ENCODE data around the gene PARD3.

The PARD3 gene

DNA sequence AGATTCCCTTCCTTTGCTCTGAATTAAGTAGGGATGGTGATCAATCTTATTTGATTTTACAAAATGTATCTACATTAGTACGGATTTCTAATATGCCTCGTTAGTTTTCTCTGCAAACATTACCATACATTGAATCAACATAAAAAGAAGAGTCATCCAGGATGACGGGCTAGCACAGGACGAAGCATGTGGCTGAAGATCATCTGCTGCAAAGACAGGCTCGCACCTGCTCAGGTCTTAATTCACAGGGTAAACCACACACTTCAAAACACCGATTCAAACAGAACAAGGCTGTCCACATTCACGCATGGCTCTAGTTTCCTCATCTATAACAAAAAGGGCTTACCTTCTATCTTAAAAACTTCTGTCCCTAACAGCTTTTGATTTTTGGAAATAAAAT, 323.0 kb downstream of the PARD3 start:
- no peak for DNase-seq (ENCODE audit: low read depth)

DNA sequence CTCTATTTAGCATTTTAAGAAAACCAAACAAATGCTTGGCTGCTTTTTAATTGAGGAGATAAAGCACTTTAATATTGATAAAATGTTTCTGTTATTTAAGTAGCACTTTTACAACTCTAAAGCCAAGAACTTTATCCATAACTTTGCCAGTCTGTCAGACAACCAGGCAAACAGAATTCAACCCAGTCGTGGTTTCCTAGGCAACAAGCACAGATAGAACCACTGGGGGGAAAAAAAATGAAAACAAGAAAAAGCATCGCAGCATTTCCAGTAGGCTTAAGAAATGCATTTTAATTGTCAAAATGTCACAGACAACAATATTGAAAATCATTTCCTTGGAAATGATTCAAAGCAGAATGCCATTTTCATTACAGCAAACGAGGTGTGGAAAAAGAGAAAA, 323.4 kb downstream of the PARD3 start:
- no peak for DNase-seq (ENCODE audit: low read depth)

DNA sequence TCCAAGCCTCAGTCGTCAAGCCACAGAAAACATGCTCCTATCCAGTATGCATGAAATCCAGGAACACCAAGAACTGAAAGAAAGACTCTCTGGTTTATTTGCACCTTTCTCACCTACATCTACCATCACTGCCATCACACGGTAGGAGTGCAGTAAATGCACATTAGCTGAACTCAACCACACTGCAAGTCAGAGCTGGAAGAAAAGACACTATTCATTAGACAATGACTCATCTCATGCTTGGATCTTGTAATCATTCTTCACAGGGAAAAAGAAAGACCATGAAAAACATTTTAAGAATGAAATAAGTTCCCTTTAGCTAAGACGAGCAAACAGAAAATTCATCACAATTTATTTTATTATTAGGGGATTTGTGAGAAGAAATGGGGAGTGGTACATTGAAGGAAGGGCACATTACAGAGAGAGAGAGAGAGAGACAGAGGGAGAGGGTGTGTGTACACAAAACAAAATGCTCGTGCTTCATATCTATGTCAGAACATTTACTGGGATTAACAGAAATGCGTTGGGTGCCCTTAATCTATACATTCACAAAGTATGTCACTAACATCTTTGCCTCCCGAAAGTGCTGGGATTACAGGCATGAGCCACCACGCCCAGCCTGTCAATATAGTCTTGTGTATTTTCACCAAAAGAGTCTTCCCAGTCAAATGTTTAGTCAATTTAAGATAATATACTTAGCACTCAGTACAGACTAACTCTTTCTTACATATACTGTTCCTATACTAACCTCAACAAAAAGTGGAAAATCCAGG, 324.9 kb downstream of the PARD3 start:
- DNase-seq (ENCODE audit: low read depth): peak; percentile 73

DNA sequence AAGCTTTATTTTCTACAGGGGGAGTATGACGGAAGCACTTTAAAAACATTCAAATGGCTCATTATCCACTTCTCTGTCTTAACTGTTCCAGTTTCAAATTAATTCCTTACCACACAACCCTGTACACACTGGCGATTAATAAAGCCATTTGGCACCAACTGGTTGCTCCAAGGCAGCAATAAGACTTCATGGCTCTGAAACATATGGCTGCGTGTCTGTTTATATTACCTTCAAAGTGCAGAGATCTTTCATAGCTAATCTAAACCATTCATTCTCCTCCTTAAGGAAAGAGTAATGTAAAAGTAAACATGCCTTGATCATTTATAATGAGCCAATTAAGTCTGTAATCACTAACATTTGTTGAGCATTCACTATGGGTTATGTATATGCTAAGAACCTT, 325.7 kb downstream of the PARD3 start:
- peak; percentile 16 for DNase-seq (ENCODE audit: low read depth)

DNA sequence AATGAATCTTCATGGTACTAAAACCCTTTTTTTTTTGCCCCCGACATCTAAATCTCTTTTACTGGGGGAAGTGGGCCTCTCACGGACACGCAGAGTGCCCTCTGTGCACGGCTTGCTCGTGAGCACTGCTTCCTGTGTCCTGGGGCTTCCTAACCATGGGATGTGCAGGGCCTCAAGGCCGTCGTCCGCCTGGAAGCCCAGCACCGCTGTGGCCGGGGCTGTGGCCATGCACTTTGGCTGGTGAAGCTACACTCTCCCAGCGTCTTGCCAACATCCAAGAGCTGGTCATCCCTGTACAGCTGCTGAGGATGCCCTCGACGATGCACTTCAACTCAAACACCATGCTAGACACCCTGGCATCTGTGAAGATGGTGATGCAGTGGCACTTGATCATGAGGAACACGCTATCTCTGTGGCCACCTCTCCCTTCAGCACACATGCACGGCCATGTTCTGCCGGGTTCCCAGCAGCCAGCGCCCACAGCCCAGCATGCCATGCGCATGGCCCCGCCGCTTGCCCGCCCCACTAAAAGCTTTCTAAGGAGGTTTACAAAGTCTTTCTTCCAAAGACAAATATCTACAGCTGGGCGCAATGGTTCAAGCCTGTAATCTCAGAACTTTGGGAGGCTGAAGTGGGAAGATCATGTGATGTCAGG, 326.5 kb downstream of the PARD3 start:
- DNase-seq (ENCODE audit: low read depth): no peak

DNA sequence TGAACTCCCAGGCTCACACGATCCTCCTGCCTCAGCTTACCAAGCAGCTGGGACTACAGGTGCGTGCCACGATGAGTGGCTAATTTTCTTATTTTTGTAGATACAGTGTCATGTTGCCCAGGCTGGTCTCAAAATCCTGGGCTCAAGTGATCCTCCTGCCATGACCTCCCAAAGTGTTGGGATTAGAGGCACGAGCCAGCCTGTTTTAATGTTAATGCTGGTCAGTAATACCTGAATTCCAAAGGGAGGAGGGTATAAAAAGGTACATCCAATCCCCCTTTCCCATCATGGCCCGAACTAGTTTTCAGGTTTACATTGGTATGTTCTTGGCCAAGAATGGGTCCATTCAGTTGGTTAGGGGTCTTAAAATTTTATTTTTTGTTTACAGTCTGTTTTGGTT, 329.1 kb downstream of the PARD3 start:
- DNase-seq (ENCODE audit: low read depth): no peak

DNA sequence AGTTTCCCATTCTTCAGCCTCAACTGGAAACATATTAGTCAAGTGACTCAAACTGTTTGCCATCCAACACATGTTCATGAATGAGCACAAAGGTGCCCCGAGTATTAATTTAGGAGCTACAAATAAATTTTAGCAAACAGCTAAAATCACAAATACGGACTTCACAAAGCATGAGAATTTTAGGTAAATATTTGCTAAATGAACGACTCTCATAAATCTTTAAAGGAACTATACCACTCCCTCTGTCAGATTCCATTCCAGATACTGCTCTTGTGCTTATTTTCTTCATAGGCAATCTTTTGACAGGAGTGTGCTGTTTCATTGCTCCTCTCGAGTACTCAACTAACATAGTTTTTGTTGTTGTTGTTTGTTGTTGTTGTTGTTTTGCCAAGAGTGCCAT, 330.9 kb downstream of the PARD3 start:
- no peak for DNase-seq (ENCODE audit: low read depth)

DNA sequence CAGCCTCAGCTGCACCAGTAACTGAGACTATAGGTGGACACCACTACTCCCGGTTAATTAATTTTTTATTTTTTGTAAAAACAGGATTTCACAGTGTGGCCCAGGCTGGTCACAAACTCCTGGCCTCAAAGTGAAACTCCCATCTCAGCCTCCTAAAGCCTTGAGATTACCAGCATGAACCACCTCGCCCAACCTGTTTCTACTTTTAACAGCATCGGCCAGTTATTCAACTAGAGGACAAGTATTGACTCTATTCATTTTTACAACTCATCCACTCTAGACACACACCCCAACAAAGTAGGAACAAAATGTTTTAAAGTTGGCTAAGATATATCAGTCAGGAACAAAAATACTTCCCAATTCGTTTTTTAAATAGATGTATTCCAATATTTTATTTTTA, 334.8 kb downstream of the PARD3 start:
- DNase-seq (ENCODE audit: low read depth): no peak

DNA sequence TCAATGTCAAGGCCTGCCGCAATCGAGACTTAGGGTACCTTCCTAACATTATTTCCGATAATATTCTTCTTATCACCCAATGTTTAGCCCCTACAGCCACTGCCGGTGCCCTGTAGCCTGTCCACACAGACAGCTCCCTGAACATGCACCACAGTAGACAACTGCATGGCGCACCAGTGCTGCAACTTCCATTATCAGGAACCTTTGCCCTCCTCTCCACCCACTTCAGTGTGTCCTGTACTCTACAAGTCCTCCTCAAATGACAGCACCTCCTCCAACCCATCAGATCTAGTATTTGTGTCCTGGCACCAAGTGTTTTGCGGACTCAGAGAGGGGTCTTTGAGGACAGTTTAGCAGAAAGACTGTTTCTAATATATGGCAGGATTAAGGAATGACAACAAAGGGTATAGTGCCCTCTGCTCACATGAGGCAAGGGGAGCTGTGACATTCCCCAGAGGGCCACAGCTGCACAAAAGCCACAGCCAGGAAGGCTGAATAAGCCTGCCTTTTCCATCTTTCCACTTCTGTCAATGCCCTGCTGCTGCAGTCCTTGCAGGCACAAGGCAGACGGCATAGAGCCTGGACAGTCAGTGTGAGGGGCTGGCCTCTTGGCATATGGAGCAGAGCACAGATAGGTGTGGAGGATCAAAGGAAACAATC, 335.4 kb downstream of the PARD3 start:
- DNase-seq (ENCODE audit: low read depth): no peak

DNA sequence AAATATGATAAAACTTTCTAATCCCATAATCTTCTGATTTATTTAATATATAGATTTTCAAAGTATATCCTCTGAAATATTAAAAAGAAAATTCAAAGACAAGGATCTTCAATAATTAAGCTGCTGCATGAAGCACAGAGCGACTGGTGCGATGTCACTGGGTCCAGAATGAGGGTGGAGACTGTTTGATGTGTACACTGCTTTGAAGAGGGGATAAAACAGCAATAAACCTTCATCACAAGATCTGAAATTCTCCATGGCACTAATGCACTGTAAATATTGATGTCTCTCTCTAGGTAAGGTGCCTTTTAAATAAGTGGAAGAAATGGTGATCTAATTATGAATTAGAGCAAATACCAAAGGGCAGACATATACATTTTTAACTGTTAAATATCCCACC, 337.8 kb downstream of the PARD3 start:
- DNase-seq (ENCODE audit: low read depth): no peak

DNA sequence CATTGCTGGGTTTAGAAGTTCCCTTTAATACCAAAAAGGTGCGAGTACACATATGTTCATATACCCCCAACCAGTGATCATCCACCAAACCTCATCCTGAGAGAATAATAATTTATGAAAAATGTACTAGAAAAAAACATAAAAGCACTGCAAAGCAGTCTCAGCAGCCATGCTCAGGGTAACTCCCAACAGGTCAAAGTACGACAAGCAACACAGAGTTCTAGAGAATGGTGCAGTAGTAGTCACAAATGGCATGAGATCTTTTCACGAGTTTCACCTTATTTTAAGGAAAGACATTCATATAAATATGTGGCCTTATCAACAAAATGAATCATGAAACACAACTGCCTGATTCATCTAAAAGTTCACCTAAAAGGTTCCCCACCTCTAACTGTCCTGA, 338.5 kb downstream of the PARD3 start:
- DNase-seq (ENCODE audit: low read depth): no peak

DNA sequence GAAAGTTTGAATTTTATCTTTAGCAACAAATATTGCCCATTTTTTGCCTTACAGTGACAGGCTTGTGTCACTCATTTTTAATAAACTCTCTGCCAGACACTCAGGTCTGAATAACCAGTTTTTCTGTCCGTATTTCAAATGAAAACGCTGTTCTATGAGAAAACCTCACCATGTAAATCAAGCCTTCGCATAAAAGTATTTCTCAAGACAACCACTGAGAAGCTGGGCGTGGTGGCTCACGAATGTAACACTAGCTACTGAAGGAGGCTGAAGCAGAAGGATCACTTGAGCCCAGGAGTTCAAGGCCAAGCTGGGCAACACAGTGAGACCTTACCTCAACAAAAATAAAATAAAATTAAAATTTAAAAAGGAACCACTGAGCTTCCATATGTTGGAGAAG, 339.3 kb downstream of the PARD3 start:
- no peak for DNase-seq (ENCODE audit: low read depth)

DNA sequence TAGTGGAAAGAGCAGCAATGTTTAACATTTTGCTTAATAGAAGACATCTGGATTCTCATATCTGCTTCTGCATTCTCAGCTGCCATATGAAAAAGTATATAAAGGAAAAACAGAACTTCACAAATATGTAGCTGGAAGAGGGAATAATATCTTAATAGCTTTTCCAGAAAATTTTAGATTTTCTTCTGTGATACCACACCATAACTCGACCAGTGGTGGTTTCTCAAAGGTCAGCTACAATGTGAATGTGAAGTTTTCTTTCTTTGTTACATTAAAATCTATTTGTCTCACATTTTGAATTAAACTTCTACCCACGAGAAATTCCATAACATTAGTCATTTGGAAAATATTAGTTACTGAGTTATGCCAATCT, 339.8 kb downstream of the PARD3 start:
- peak; percentile 27 for DNase-seq (ENCODE audit: low read depth)

DNA sequence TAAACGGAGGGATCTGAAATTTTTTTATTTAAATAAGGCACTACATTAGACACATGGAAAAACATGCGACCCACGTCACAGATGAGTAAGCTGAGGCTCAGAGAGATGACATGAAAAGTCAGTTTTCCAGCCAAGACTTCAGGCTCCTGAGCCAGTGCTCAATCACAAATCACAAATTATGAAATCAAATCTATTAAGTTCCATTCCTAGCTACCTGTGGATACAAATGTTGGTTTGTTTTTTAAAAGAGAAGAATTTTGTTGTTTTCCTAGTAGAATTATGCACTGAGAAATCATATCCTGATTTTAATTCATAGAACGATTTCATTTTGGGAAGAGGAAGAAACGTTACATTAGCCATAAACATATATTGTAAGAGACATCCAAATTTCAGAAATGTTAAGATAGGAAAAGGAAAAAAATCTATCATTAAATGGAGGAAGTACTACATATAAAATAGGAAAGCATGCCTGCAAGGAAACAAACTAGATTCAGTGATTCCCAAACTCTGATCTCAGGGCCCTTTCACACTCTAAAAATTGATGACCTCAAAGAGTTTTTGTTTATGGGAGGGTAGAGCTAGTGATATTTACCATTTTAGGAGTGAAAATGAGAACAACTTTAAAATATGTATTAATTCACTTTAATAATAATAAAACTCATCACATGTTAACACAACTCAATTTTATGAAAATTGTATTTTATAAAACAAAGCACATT, 340.4 kb downstream of the PARD3 start:
- DNase-seq (ENCODE audit: low read depth): no peak

DNA sequence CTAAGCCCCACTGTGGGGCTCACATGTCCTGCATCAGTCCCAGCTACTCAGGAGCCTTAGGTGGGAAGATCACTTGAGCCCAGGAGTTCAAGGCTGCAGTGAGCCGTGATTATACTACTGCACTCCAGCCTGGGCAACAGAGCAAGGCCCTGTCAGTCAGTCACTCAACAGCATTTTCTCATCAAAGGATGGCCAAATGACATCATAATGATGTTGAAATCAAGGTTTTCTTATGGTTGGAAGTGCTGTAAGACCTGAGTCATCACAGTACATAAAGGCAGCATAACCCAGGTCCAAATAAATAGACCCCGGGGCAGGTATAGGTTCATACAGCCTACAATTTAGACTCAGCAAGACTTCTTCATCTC, 341.1 kb downstream of the PARD3 start:
- peak; percentile 23 for DNase-seq (ENCODE audit: low read depth)

DNA sequence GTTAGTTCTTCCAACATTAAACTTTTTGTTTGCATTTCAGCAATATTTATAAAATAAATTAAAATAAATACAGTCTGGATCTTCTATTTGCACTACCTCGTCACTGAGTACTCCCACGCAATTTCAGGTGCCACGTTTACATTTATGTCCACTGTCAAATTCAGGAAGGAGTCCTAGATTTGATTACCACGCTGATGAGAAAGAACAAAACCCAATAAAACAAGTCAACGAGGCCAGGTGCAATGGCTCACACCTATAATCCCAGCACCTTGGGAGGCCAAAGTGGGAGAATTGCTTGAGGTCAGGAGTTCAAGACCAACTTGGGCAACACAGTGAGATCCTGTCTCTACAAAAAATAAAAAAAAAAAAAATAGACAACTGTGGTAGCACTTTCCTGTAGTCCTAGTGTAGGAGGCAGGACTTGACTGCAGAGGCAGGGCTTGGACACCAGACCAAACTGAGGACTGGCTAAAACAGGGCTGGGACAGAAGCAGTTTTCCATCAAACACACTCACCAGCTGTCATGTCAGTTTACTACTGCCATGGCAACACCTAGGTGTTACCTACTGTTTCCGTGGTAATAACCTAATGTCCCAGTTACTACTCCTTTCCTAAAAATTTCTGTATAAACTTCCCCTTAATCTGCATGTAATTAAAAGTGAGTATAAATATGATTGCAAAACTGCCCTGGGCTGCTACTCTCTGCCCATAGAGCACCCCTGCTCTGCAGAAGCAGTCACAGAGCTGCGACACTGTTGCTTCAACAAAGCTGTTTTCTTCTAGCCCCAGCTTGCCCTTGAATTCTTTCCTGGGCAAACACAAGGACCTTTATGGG, 341.7 kb downstream of the PARD3 start:
- DNase-seq (ENCODE audit: low read depth): no peak

DNA sequence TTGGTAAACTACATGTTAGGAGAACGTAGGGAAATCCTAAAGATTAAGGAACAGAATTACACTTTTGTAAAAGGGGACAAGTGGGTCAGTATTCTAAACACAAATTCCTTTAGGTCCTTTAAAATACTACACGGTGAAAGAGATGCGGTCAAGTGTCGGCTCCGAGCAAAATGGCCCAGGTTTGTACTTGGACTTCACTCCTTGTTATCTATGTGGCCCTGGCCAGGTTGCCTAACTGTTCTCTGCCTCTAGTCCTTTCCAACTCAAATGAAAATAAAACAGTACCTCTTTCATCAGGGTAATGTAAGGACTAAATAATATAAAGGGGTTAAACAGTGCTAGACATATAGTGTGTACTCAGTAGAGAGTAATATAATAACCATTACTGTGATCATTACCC, 344.8 kb downstream of the PARD3 start:
- no peak for DNase-seq (ENCODE audit: low read depth)

DNA sequence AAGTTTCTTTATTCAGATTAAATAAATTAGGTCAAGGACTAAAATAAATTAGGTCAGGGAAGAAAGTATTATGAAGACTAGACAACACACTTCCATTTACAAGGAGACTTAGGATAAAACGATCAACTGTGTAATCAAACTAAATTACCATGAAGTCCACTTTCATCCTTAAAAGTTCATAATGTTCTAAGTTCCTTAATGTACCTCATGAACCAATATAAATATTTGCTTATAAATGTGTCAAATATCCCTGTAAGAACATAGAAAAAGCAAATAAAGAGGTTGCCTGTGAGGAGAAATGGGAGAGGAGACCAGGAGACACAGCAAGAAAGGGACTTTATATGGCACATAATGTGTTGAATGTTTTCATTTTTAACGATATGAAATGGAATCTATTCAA, 345.6 kb downstream of the PARD3 start:
- no peak for DNase-seq (ENCODE audit: low read depth)

DNA sequence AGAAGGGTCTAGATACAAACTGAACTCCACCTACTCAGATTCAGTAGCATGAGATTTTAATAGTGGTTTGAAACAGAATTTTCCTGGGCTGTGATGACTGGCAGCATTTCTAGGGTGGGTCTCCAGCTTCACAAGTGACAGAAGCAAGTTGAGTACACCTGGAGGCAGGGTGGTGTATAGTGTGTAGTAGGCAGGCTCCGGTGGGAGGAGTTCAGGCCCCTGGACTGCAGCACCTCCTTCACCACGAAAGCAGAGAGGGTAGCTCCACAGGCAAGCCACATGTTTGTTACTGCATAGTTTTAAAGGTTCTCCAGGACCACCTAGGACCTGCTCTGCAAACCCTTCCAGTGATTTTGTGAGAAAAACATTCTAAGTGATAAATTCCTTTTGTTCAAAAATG, 347.2 kb downstream of the PARD3 start:
- no peak for DNase-seq (ENCODE audit: low read depth)

DNA sequence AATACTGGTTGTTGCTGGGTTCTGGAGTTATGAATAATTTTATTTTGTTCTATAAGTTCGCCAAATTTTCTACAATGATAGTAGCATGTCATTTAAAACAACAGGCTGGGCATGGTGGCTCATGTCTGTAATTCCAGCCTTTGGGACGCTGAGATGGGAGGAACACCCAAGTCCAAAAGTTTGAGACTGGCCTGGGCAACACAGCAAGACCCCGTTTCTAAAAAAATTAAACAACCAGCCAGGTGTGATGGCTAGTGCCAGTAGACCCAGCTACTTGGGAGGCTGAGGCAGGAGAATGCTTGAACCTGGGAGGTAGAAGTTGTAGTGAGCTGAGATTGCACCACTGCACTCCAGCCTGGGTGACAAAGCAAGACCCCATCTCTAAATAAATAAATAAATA, 347.7 kb downstream of the PARD3 start:
- DNase-seq (ENCODE audit: low read depth): no peak

DNA sequence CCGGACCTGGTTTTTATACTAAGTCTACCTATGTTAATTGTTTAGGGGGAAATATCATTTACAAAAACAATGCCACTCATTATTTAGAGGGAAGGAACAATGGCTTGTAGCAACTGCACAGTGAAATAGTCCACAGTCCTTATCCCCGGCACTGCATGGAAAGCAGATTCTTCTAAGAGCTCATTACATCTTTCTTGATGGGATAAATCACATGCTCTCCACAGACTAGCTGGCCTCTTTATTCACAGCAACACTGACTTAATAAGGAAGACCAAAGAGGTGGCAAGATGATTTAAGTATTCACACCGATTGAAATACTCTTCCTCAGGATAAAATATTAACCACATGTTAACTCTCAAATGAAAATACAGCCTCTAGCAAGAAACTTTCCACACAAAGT, 349.4 kb downstream of the PARD3 start:
- DNase-seq (ENCODE audit: low read depth): no peak

DNA sequence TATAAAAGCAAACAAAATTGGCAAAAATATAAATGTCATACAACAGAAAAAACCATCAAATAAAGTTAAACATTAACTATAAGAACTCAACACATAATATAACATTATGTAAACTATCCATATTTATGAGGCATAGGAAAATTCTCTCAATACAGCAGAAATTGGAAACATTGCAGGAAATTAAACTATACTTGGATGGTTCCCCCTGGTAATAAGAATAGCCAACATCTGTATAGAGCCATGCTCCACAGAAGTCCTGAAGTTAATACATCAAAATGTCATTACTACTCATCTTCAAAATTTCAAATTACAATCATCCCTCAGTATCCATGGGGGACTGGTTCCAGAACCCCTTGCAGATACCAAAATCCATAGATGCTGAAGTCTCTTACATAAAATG, 350.5 kb downstream of the PARD3 start:
- DNase-seq (ENCODE audit: low read depth): no peak

All from EH (cell line).